Activated CD8-positive, alpha-beta memory T cell treated with anti-CD3 and anti-CD28 coated beads for 1 hour (primary cell): Measurements from ENCODE around the gene ACAD8.

Experiments
- DNase-seq, 2 donors: peaks; one replicate each; pipeline ENCODE4 v3.0.0-alpha.2; 2020; ENCODE audit warnings: low read depth in 1 of 2; ENCODE audit errors: extremely low read depth in 1 of 2

Gene ACAD8

GRCh38 chr11:134288486-134288885, 35.1 kb downstream of the ACAD8 start:
- no peak for DNase-seq

GRCh38 chr11:134289167-134289566, 35.8 kb downstream of the ACAD8 start:
- no peak for DNase-seq

GRCh38 chr11:134289789-134290188, 36.4 kb downstream of the ACAD8 start:
- DNase-seq: no peak

GRCh38 chr11:134290646-134291045, 37.3 kb downstream of the ACAD8 start:
- DNase-seq: no peak

GRCh38 chr11:134291196-134291595, 37.8 kb downstream of the ACAD8 start:
- no peak for DNase-seq

GRCh38 chr11:134292661-134293060, 39.3 kb downstream of the ACAD8 start:
- no peak for DNase-seq

- no peak for DNase-seq
Observed at GRCh38 chr11:134293119-134294113, 40.0 kb downstream of the ACAD8 start.

GRCh38 chr11:134294664-134295063, 41.3 kb downstream of the ACAD8 start:
- DNase-seq: no peak

- no peak for DNase-seq
Observed at GRCh38 chr11:134312223-134312622, 58.9 kb downstream of the ACAD8 start.

- no peak for DNase-seq
Observed at GRCh38 chr11:134312807-134313206, 59.4 kb downstream of the ACAD8 start.

- no peak for DNase-seq
Observed at GRCh38 chr11:134313379-134313778, 60.0 kb downstream of the ACAD8 start.

GRCh38 chr11:134313821-134314607, 60.6 kb downstream of the ACAD8 start:
- no peak for DNase-seq
